GOT3 (cell line): Measurements from ENCODE around the gene ABHD17B.

Experiments
- DNase-seq: peaks from one replicate; lab custom pipeline; 2025; ENCODE audit warnings: mixed read lengths; lab: John Stamatoyannopoulos, UW

ABHD17B gene

GRCh38 chr9:71876829-71877228 lies 34.2 kb downstream of the ABHD17B start:
- no peak for DNase-seq

- DNase-seq: no peak
Observed at GRCh38 chr9:71876106-71876505, 34.9 kb downstream of the ABHD17B start.

- no peak for DNase-seq
Observed at GRCh38 chr9:71875345-71875744, 35.6 kb downstream of the ABHD17B start.

- DNase-seq: no peak
Observed at GRCh38 chr9:71863631-71864030, 47.4 kb downstream of the ABHD17B start.

- no peak for DNase-seq
Observed at GRCh38 chr9:71861618-71862017, 49.4 kb downstream of the ABHD17B start.

GRCh38 chr9:71859939-71860338 lies 51.1 kb downstream of the ABHD17B start:
- DNase-seq: no peak

- DNase-seq: no peak
Observed at GRCh38 chr9:71858812-71859211, 52.2 kb downstream of the ABHD17B start.

- no peak for DNase-seq
Observed at GRCh38 chr9:71858102-71858798, 52.7 kb downstream of the ABHD17B start.

GRCh38 chr9:71857159-71857558 lies 53.8 kb downstream of the ABHD17B start:
- no peak for DNase-seq

- DNase-seq: no peak
Observed at GRCh38 chr9:71854811-71855210, 56.2 kb downstream of the ABHD17B start.

GRCh38 chr9:71853084-71853483 lies 57.9 kb downstream of the ABHD17B start:
- DNase-seq: no peak

GRCh38 chr9:71850996-71851395 lies 60.0 kb downstream of the ABHD17B start:
- DNase-seq: no peak

GRCh38 chr9:71847892-71848291 lies 63.1 kb downstream of the ABHD17B start:
- DNase-seq: no peak

- DNase-seq: no peak
Observed at GRCh38 chr9:71844808-71845207, 66.2 kb downstream of the ABHD17B start.

GRCh38 chr9:71839668-71840067 lies 71.3 kb downstream of the ABHD17B start:
- no peak for DNase-seq

- DNase-seq: no peak
Observed at GRCh38 chr9:71835596-71835995, 75.4 kb downstream of the ABHD17B start.

- no peak for DNase-seq
Observed at GRCh38 chr9:71830929-71831328, 80.1 kb downstream of the ABHD17B start.

- no peak for DNase-seq
Observed at GRCh38 chr9:71830153-71830552, 80.8 kb downstream of the ABHD17B start.

- no peak for DNase-seq
Observed at GRCh38 chr9:71826279-71826678, 84.7 kb downstream of the ABHD17B start.

- no peak for DNase-seq
Observed at GRCh38 chr9:71824257-71824656, 86.7 kb downstream of the ABHD17B start.

- no peak for DNase-seq
Observed at GRCh38 chr9:71822935-71823334, 88.1 kb downstream of the ABHD17B start.

GRCh38 chr9:71822456-71822855 lies 88.5 kb downstream of the ABHD17B start:
- no peak for DNase-seq

- no peak for DNase-seq
Observed at GRCh38 chr9:71821405-71821804, 89.6 kb downstream of the ABHD17B start.

- no peak for DNase-seq
Observed at GRCh38 chr9:71820403-71820921, 90.5 kb downstream of the ABHD17B start.
